HG02623 (cell line): ENCODE results near the gene ALOX15B.
"Not testable (repeated sequence)": the region's sequence is repeated elsewhere in the genome, so short reads cannot be mapped to it uniquely, and the experiment has no call there.

Source experiments
- ATAC-seq: cut with Tn5 transposase; IDR thresholded peaks from one replicate; pipeline ENCODE4 v1.9.1; 2021; ENCODE audit warnings: moderate library complexity; ENCODE audit not compliant: unreplicated experiment

The ALOX15B gene

GRCh38 chr17:8077939-8078338 is 39.1 kb downstream of the ALOX15B start:
- ATAC-seq = not testable (repeated sequence)

GRCh38 chr17:8079291-8080207 is 40.7 kb downstream of the ALOX15B start:
- ATAC-seq = no peak

GRCh38 chr17:8080208-8080798 is 41.4 kb downstream of the ALOX15B start:
- ATAC-seq = no peak

- no peak for ATAC-seq
Measured at GRCh38 chr17:8080799-8081219, 42.0 kb downstream of the ALOX15B start.

- no peak for ATAC-seq
Measured at GRCh38 chr17:8081876-8082275, 43.0 kb downstream of the ALOX15B start.

DNA sequence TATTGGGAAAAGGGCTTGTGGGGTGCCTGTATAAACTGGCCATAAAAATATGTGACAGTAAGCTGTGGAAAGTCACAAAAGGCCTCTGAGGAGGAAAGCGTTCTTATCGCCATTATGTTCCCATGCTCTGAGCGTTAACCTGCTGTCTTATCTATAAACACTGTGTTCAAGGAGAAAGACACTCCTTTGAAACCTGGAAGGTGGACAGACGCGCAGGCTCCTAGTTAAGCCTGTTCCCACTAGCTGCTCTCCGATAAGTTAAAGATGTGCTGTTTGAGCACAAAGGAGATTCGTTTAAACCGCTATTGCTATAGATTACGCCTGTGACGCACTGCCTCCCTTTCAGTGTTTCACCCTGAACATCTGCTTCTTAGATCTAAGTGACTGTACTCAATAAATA is 43.4 kb downstream of the ALOX15B start:
- ATAC-seq = no peak

DNA sequence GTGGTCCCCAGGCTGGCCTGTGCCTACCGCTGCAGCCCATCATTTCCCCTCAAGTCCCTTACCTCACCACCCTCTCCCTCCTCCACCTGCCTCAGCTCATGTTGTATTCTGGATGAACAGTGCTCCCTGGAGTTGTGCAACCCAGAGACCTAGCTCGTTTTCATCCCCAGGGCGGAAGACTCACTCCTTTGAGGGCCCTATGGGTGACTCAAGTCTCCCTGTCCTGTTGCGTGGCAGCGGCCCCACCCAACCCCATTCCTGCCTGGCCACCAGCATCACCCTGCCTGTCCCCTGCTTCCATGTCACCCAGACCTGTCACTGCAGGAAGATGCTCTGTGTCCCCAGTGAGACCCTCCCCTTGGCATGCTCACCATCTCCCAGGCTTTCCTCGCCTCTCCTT is 45.4 kb downstream of the ALOX15B start:
- no peak for ATAC-seq

DNA sequence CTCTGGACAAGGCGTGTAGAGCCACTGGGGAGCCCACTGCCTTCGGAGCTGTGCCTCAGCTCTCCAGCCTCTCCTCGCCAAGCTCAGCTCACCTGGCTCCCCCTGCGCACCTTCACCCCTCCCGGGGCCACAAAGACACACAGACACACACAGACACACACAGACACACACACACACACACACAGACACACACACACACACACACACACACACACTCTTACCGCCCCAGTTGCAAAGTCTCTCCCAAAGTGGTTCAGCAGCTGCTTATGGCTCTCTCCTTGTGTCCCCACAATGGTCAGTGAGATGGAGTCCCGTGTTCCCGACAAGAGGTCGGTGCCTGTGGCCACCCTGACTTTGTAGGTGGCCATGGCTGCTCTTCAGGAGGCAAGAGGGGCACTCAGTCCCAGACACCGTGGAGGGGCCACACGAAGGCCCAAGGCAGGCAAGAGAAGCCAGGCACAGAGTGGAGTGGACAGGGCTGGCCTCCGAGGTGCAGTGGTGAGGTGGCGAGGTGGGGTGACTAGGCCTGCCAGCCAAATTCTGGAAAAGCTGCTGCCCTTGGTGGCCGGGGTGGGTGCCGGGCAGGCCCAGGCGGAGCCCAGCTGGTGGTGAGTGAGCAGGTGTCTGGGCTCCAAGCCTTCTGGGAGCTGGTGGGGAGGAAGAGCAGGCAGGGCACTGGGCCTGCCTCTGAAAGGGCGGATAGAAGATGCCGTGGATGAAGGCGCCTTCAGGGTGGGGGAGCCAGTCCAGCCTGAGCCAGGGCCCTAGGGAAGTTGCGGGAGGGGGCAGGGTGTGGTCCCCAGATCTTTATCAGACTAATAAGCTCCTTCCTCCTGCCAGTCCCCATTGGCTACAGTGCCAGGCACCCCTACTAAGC is 48.5 kb downstream of the ALOX15B start, which contains the start of gene ALOX12B:
Gene ALOX12B (minus strand): TSS at position 642 of the 877 bp plus-strand sequence. CDS start 274 bp downstream, at position 368.
- no peak for ATAC-seq

DNA sequence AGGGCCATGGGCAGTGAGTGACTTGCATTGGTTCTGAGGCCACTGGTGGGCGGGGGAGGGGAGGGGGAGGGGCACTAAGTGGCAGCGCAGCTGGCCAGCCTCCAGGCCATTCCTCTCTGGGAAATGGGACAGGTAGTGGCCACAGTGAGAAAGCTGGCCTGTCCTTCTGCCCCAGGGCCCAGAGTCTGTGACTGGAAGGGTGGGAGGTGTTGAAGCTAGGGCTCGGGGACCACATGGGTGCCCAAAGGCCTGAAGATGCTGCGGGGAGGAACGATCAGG is 49.0 kb downstream of the ALOX15B start:
- ATAC-seq = no peak

GRCh38 chr17:8089728-8090127 is 50.9 kb downstream of the ALOX15B start:
- no peak for ATAC-seq

GRCh38 chr17:8091033-8091687 is 52.3 kb downstream of the ALOX15B start:
- ATAC-seq = no peak

DNA sequence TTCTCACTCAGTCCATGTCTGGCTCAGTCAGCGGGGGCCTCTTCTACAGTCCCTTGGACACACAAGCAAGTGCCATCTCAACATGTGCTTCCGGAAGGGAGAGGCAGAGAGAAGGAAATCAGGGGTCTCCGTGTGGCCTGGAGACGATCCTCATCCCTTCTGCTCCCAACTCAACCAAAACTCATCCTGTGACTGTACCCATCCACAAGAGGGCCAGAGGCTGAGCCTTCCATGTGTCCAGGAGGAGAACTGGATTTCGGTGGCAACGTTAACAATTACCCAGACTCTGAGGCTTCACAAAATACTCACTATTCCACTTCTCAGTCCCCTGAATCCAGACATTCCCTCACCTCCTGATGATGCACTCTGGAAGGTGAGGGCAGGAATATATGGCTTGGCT is 56.5 kb downstream of the ALOX15B start:
- ATAC-seq = no peak

- ATAC-seq = no peak
Measured at GRCh38 chr17:8096541-8096940, 57.7 kb downstream of the ALOX15B start.
